CD4-positive, alpha-beta T cell treated with Interleukin-10 for 1 hour (primary cell): ENCODE measurements around the gene PCDHGC5.

ENCODE experiments used
- DNase-seq: peaks from one replicate; pipeline ENCODE4 v3.0.0-alpha.2; 2020

The PCDHGC5 gene

GRCh38 chr5:141491323-141492167, 2.7 kb downstream of the PCDHGC5 start:
- DNase-seq = no peak

DNA sequence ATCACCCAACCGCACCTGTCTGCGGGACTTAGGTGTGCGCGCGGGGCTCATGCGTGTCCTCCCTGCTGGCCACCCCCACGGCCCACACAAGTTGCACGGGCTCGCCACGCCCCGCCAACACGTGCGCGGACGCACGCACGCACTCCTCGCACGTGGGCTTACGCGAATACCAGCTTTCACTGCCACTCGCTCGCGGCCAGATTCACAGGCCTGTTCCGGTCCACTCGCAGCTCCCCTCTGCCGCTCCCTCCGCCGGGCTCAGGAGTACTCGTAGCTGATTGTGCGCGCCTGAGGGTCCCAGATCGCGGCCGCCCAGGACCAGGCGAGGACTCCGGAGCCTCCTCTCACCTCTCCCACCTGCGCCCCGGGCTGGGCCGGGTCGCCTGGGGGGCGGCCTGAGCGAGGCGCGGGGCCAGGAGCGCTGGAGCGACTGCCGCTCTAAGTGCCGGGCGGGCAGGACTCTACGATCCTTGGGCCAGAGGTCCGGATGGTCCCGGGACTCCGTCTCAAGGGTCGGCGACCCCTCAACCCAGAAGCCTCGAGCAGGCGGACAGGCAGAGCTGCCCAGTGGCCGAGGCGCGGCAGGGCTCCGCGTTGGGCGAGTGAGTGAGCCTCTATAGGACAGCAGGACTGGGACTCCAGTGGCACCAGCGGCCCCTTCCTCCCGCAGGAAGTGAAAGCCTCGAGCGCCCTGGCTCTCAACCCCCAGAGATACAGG, 3.4 kb downstream of the PCDHGC5 start:
- DNase-seq = no peak

- DNase-seq = no peak
Measured at GRCh38 chr5:141493500-141494422, 4.9 kb downstream of the PCDHGC5 start.

- DNase-seq = no peak
Measured at GRCh38 chr5:141494761-141495452, 6.0 kb downstream of the PCDHGC5 start.

GRCh38 chr5:141495453-141495811, 6.6 kb downstream of the PCDHGC5 start:
- no peak for DNase-seq

GRCh38 chr5:141496038-141496437, 7.2 kb downstream of the PCDHGC5 start:
- no peak for DNase-seq

DNA sequence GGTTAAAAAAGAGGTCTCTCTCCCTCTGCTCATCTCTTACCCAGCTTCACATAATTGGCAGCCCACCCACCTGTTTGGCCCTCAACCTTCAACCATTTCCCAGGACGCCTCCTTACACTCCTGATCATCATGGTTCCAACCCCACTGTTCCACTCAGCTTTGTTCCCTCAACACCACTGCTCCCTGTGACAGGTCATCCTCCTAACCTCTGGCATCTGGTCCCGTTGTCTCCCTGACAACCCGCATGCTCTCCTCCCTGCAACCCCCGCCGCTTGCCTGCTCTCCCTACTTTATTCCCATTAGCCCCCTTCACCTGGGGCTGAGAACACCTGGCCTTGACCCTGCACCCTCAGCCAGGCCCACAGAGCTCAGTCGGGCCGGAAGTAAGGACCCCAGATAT, 12.9 kb downstream of the PCDHGC5 start:
- DNase-seq = no peak

DNA sequence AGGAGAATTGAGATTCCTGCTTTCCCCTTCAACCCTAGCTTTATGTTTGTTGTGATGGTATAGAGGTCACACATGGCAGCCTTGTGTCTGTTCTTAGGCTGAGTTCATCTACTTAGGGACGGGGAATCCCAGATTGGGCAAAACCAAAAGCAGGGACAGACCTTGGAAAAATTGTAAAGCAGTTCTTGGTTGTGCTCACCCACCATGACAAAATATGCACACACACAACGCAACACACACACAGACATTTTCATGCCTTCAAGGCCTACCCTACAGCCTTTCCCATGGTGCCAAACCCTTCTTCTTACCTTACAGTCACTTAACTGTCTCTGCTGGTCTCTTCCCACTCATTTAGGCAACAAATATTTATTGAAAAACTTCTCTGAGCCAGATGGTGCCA, 14.8 kb downstream of the PCDHGC5 start:
- DNase-seq = no peak

DNA sequence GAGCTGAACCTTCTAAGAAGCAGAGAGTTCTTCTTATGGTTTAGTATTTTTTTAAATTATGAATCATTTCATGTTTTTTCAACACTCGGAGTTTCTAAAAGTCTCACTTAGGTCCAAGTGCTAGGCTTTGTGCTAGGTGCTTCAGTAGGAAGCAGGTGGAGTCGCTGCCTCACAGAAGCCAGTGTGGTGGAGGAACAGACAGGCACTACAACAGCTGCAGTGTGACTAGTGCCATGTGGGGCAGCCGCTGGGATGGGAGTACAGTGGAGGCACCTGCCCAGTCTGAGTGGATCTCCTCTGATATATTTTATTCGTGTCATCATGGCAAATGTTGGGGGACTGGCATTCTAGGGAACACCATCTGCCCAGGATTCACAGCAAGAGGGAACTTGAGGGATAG, 15.3 kb downstream of the PCDHGC5 start:
- DNase-seq = no peak

DNA sequence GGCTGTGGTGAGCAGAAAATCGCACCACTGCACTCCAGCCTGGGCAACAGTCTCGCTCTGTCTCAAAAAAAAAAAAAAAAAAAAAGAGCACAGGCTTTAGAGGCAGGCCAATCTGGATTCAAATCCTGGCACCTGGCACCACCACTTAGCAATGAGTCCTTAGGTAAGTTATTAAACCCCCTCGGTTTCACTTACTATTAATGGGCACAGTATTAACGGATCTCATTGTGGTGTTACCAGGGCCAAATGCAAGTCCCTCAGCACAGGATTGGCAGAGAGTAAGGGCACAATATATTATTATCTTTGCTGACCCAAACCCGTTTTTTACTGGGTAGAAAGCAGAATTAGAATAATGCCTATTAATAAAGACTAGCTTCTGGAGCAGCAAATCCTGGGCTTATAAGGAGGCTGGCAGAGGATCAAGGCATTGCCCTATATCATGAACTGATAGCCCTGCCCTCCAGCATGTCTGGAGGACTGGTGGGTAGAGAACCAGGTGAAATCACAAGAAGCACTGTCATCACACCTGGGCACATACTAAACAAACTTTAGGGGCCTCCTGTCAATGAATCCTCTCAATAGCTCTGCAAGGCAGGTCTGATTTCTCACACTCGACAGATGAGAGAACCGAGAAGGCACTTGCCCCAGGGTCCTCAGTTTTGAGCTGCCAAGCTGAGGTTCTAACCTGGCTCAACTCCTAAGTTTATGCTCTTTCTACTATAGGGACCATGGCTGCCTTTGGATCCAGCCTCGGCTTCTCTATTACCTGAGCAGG, 17.7 kb downstream of the PCDHGC5 start:
- no peak for DNase-seq

- no peak for DNase-seq
Measured at GRCh38 chr5:141507387-141508091, 18.7 kb downstream of the PCDHGC5 start.

DNA sequence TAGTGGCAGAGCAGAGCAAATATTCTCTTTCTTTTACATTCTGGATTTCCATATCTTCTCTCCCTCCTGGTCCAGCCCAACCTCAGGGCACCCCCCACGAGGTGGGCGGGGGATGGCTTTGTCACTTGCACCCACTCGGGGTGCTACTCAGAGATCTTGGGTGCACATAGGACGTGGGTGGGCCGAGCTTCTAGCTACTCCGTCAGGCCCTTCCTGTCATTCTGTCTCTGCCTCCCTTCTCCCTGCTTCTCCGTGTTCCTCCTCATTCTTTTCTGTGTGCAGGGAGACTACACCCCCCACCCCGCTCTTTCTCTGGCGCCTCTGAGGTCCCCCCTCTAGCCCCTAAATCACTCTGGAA, 19.5 kb downstream of the PCDHGC5 start:
- DNase-seq = no peak

DNA sequence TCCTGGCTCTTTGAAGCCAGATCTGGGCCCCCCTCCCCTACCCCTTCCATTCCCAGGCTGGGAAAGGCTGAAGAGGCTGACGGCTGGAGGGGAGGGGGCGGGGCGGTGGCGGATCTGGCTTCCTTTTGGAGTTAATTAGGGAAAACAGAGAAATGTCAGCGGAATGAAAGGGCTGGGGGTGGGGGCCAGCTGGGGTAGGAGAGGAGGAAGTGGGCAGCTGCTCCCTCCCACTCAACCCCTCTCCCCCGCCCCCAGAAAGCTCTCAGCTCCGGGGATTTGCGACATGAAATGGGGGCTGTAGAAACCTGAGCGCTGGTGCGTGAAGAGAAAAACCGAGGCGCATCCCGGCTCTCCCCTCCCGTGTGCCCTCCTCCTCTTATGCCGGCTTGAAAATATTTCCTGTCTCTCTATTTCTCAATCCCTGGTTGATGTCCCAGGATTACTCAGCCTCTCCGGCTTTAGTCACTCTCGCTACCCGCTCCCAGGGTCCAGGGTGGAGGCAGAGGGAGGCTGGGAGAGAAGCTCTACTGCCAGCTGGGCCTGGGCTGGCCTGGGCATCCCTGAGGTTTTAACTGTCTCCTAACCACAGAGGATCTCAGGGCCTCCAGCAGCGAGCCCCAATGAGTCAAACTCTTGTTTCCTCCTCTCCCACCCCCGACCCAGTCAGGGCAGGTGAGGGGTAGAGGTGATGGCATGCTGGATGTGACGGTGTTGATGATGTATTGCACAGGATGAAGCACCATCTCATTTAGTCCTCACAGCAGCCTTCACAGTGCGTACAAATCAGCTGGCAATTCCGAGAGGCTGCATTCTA, 20.1 kb downstream of the PCDHGC5 start:
- DNase-seq = no peak

GRCh38 chr5:141510160-141510559, 21.3 kb downstream of the PCDHGC5 start:
- DNase-seq = no peak

GRCh38 chr5:141510850-141511601, 22.1 kb downstream of the PCDHGC5 start:
- no peak for DNase-seq

DNA sequence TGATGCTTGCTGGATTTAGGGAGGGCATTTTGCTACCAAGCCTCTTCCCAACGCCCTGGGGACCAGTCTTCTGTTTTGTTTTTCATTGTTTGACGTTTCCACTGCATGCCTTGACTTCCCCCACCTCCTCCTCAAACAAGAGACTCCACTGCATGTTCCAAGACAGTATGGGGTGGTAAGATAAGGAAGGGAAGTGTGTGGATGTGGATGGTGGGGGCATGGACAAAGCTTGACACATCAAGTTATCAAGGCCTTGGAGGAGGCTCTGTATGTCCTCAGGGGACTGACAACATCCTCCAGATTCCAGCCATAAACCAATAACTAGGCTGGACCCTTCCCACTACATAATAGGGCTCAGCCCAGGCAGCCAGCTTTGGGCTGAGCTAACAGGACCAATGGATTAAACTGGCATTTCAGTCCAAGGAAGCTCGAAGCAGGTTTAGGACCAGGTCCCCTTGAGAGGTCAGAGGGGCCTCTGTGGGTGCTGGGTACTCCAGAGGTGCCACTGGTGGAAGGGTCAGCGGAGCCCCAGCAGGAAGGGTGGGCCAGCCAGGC, 23.0 kb downstream of the PCDHGC5 start:
- DNase-seq = no peak

DNA sequence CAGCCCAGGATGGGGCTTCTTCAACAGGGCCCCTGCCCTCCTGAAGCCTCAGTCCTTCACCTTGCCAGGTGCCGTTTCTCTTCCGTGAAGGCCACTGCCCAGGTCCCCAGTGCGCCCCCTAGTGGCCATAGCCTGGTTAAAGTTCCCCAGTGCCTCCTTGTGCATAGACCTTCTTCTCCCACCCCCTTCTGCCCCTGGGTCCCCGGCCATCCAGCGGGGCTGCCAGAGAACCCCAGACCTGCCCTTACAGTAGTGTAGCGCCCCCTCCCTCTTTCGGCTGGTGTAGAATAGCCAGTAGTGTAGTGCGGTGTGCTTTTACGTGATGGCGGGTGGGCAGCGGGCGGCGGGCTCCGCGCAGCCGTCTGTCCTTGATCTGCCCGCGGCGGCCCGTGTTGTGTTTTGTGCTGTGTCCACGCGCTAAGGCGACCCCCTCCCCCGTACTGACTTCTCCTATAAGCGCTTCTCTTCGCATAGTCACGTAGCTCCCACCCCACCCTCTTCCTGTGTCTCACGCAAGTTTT, 23.6 kb downstream of the PCDHGC5 start:
- peak; percentile 84 for DNase-seq

DNA sequence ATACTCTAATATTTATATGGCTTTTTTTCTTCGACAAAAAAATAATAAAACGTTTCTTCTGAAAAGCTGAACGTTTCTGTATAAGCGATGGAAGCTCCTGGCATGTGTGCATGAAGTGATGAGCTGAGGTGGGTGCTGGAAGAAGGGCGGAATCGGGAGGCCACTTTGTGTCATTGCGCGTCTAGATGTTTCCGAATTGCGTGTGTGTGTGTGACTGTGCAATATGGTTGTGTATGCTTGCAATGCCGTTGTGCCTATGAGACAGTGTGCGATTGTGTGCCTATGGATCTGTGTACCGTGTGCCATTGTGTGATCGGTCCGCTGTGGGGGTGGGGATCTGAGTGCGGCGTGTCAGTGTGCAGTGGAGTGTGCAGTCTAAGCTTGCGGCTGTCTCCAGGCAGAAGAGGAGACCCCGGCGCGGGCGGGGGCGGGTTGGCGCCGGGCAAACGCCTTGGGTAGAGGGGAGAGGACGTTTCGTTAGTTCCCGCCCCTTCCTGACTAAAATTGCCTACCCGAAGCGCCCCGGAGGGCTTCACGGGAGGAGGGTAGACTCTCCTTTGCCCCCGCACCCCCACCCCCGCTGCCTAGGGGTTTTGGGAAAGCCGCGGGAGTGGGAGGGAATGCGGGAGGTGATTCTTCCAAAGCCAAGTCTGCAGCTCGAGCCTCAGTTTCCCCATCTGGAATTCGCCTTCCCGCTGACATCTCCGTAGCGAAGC, 24.2 kb downstream of the PCDHGC5 start:
- peak; percentile 17 for DNase-seq
